GM23338 (cell line): ENCODE data around the gene SLC15A4. TPM values are rescaled to one million over a fixed set of nuclear protein-coding genes. Genes with fewer than 3 reads are reported as not detected.

Experiments
- ATAC-seq: fragments of 200-7000 bp; cut with Tn5 transposase; 3 replicates; pipeline ENCODE4 v1.9.1; 2020
- DNase-seq: peaks from one replicate; pipeline ENCODE4 v3.0.0-alpha.2; 2015; ENCODE audit warnings: low spot score
- H2AFZ ChIP-seq: fragments of 200-600 bp; sonication (generic); 2 replicates; pipeline ENCODE4 v1.8.0; 2016; ENCODE audit warnings: antibody characterized with exemption, mild to moderate bottlenecking, moderate library complexity
- H3F3A ChIP-seq: fragments of 200-600 bp; sonication (generic); replicated peaks from 2 replicates; pipeline ENCODE4 v1.8.0; 2017; ENCODE audit warnings: antibody characterized with exemption, mixed run types, low read depth
- H3K27ac ChIP-seq: fragments of 200-600 bp; sonication (generic); 2 replicates; pipeline ENCODE4 v1.6.1; 2016; ENCODE audit warnings: low read depth
- H3K27me3 ChIP-seq: fragments of 200-600 bp; sonication (generic); 2 replicates; pipeline ENCODE4 v1.8.0; 2016; ENCODE audit warnings: mild to moderate bottlenecking, mixed run types, moderate library complexity; ENCODE audit not compliant: insufficient read depth
- H3K36me3 ChIP-seq: fragments of 200-600 bp; sonication (generic); 2 replicates; pipeline ENCODE4 v1.8.0; 2016; ENCODE audit warnings: mild to moderate bottlenecking; ENCODE audit not compliant: insufficient read depth
- H3K4me1 ChIP-seq: fragments of 200-600 bp; sonication (generic); 2 replicates; pipeline ENCODE4 v1.8.0; 2016; ENCODE audit warnings: mild to moderate bottlenecking, moderate library complexity; ENCODE audit not compliant: insufficient read depth
- H3K4me2 ChIP-seq: fragments of 200-600 bp; sonication (generic); 2 replicates; pipeline ENCODE4 v1.7.1; 2017; ENCODE audit warnings: mixed run types
- H3K4me3 ChIP-seq: fragments of 200-600 bp; sonication (generic); 2 replicates; pipeline ENCODE4 v1.6.1; 2016; ENCODE audit warnings: mixed run types
- H3K79me2 ChIP-seq: fragments of 200-600 bp; sonication (generic); replicated peaks from 2 replicates; pipeline ENCODE4 v1.8.0; 2017; ENCODE audit warnings: mild to moderate bottlenecking; ENCODE audit not compliant: insufficient read depth
- H3K9me2 ChIP-seq: fragments of 200-600 bp; sonication (generic); 2 replicates; pipeline ENCODE4 v1.8.0; 2017; ENCODE audit not compliant: insufficient read depth
- H4K20me1 ChIP-seq: fragments of 200-600 bp; sonication (generic); replicated peaks from 2 replicates; pipeline ENCODE4 v1.8.0; 2017; ENCODE audit warnings: mild to moderate bottlenecking; ENCODE audit not compliant: insufficient read depth
- H3K27ac Mint-ChIP-seq: 2 replicates; pipeline ENCODE4 v1.8.0; 2020; ENCODE audit warnings: inconsistent platforms, mild to moderate bottlenecking, moderate library complexity, mixed read lengths
- H3K27me3 Mint-ChIP-seq: 3 replicates; pipeline ENCODE4 v1.8.0; 2022; ENCODE audit warnings: low read depth, mild to moderate bottlenecking, moderate library complexity, mixed read lengths, inconsistent platforms; ENCODE audit not compliant: insufficient read depth, poor library complexity
- H3K36me3 Mint-ChIP-seq: 3 replicates; pipeline ENCODE4 v1.8.0; 2021; ENCODE audit warnings: low read depth, mild to moderate bottlenecking, inconsistent platforms, moderate library complexity, mixed read lengths
- H3K4me1 Mint-ChIP-seq: 3 replicates; pipeline ENCODE4 v1.8.0; 2020; ENCODE audit warnings: mild to moderate bottlenecking, inconsistent platforms, mixed read lengths
- H3K4me3 Mint-ChIP-seq: 3 replicates; pipeline ENCODE4 v1.8.0; 2021; ENCODE audit warnings: moderate library complexity, mild to moderate bottlenecking, inconsistent platforms, mixed read lengths
- H3K9me3 Mint-ChIP-seq: 3 replicates; pipeline ENCODE4 v1.8.0; 2020; ENCODE audit warnings: moderate library complexity, mild to moderate bottlenecking, inconsistent platforms, mixed read lengths
- CREB1 ChIP-seq: fragments of 250-450 bp; sonication (Bioruptor Pico); IDR thresholded peaks from 2 replicates; pipeline ENCODE4 v1.5.0; 2020; ENCODE audit warnings: low read depth, mild to moderate bottlenecking, moderate library complexity
- CTCF ChIP-seq, 2 experiments: fragments of 200-600 bp in 1 of 2; sonication (generic) in 1 of 2; conservative IDR thresholded peaks; 2 replicates each; pipeline versions ENCODE4 v1.5.1 to v1.6.1; 2016 to 2017; ENCODE audit warnings: antibody characterized with exemption in 2 of 2, low read depth in 2 of 2, mild to moderate bottlenecking in 2 of 2, moderate library complexity in 1 of 2
- ETS1 ChIP-seq: IDR thresholded peaks from 2 replicates; pipeline ENCODE4 v1.6.1; 2016; ENCODE audit warnings: antibody characterized with exemption
- EZH2 ChIP-seq: fragments of 200-600 bp; sonication (generic); IDR thresholded peaks from one replicate; pipeline ENCODE4 v1.8.0; 2017; ENCODE audit warnings: antibody characterized with exemption, mild to moderate bottlenecking, low read depth; ENCODE audit not compliant: unreplicated experiment
- EZH2phosphoT487 ChIP-seq: fragments of 200-600 bp; sonication (generic); IDR thresholded peaks from one replicate; pipeline ENCODE4 v1.8.1; 2018; ENCODE audit warnings: antibody characterized with exemption; ENCODE audit not compliant: unreplicated experiment
- JUNB ChIP-seq: IDR thresholded peaks from one replicate; pipeline ENCODE4 v1.6.1; 2016; ENCODE audit warnings: antibody characterized with exemption; ENCODE audit not compliant: unreplicated experiment
- NANOG ChIP-seq: IDR thresholded peaks from 2 replicates; pipeline ENCODE4 v1.6.1; 2016; ENCODE audit warnings: antibody characterized with exemption, borderline replicate concordance
- POLR2AphosphoS5 ChIP-seq: IDR thresholded peaks from 2 replicates; pipeline ENCODE4 v1.6.1; 2016; ENCODE audit warnings: antibody characterized with exemption, low read depth
- REST ChIP-seq: IDR thresholded peaks from one replicate; pipeline ENCODE4 v1.6.1; 2018; ENCODE audit warnings: antibody characterized with exemption; ENCODE audit not compliant: unreplicated experiment
- STAT1 ChIP-seq: IDR thresholded peaks from one replicate; pipeline ENCODE4 v1.6.1; 2016; ENCODE audit warnings: antibody characterized with exemption; ENCODE audit not compliant: unreplicated experiment
- ZNF114 ChIP-seq: fragments of 250-450 bp; sonication (Bioruptor Pico); IDR thresholded peaks from 2 replicates; pipeline ENCODE4 v1.5.0; 2020; ENCODE audit warnings: mild to moderate bottlenecking, moderate library complexity
- ZNF331 ChIP-seq: fragments of 250-450 bp; sonication (Bioruptor Pico); IDR thresholded peaks from 2 replicates; pipeline ENCODE4 v1.5.0; 2020; ENCODE audit warnings: low read depth, mild to moderate bottlenecking, moderate library complexity
- ZNF462 ChIP-seq: fragments of 250-450 bp; sonication (Bioruptor Pico); IDR thresholded peaks from 2 replicates; pipeline ENCODE4 v1.5.0; 2020; ENCODE audit warnings: mild to moderate bottlenecking, moderate library complexity
- polyA plus RNA-seq: library from polyadenylated mRNA; unstranded; fragments of >200 nt; fragmentation: Nextera tagmentation; extraction: Ambion mirVana; gene quantifications from 2 replicates; pipeline ENCODE4 v1.2.1, GENCODE V29; 2016
- total RNA-seq: library from RNA; depleted of rRNA; stranded (reverse); fragments of >200 nt; shearing (Covaris generic); gene quantifications from 2 replicates; pipeline ENCODE4 v1.2.3, GENCODE V29; 2014

SLC15A4 gene
- total and polyA plus RNA-seq, 2 experiments from 2014 or later = 7.7 to 30.3 TPM

GRCh38 chr12:128800606-128801005 is 23.2 kb downstream of the SLC15A4 start:
- Mint-ChIP-seq H3K4me1 (peaks cover 4% of the 10 kb centered on the region; the same call in 1 of the 3 replicates), H3K4me3 (no peak overlapping the region), H3K27ac (no peak overlapping the region), H3K36me3 (peaks cover 67% of the 10 kb centered on the region), H3K27me3 (peaks cover 3% of the 10 kb centered on the region), H3K9me3 (peaks cover 90% of the 10 kb centered on the region)
- Histone ChIP-seq H3K27me3 (no peaks in the 10 kb centered on the region), H3K4me3 (no peak overlapping the region), H3K27ac (no peak overlapping the region), H3K4me1 (no peaks in the 10 kb centered on the region), H3F3A (no peaks in the 10 kb centered on the region), H2AFZ (no peak overlapping the region), H4K20me1 (peaks cover 5% of the 10 kb centered on the region; the same call in 1 of the 2 replicates), H3K79me2 (peaks cover 34% of the 10 kb centered on the region), H3K36me3 (peaks cover 2% of the 10 kb centered on the region; the same call in 1 of the 2 replicates), H3K4me2 (no peak overlapping the region), H3K9me2 (no peaks in the 10 kb centered on the region)
- DNase-seq (no peak), ATAC-seq (no peak)
- TF ChIP-seq POLR2AphosphoS5 = no peak
- no peak for TF ChIP-seq EZH2
- no peak for TF ChIP-seq NANOG
- no peak for TF ChIP-seq REST
- no peak for TF ChIP-seq ZNF331
- no peak for TF ChIP-seq JUNB
- no peak for TF ChIP-seq CTCF (conservative IDR thresholded peaks at IDR 0.05; ENCODE audit: low read depth in 2 of 2)
- TF ChIP-seq ETS1 = no peak
- TF ChIP-seq CREB1 (CRISPR knock-in tag) = no peak
- TF ChIP-seq STAT1 = no peak
- TF ChIP-seq ZNF462 (CRISPR knock-in tag) = no peak
- no peak for TF ChIP-seq EZH2phosphoT487
- TF ChIP-seq ZNF114 = no peak
